NCI-H1930 (cell line): Measurements from ENCODE around the gene GRAPL.
"Not testable (repeated sequence)": the region's sequence is repeated elsewhere in the genome, so short reads cannot be mapped to it uniquely, and the experiment has no call there.

Source experiments
- DNase-seq, 2 experiments: peaks; one replicate each; lab custom pipeline; 2025; lab: John Stamatoyannopoulos, UW

GRAPL gene

DNA sequence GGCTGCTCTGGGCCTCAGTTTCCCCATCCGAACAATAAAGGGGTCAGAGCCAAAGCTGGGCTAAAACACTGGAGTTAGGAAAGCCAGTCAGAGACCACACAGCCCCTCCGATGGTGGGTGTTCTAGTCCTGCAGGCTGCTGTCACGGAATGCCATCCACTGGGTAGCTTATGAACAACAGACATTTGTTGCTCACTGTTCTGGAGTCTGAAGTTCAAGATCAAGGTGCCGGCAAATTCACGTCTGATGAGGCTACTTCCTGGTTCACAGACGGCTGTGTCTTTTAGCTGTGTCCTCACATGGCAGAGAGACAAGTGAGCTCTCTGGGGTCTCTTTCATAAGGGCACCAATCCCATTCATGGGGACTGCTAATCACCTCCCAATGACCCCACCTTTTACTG, 9.2 kb downstream of the GRAPL start:
- DNase-seq: not testable (repeated sequence)

GRCh38 chr17:19137959-19138358, 10.6 kb downstream of the GRAPL start:
- not testable (repeated sequence) for DNase-seq

GRCh38 chr17:19141366-19142155, 14.2 kb downstream of the GRAPL start:
- not testable (repeated sequence) for DNase-seq

DNA sequence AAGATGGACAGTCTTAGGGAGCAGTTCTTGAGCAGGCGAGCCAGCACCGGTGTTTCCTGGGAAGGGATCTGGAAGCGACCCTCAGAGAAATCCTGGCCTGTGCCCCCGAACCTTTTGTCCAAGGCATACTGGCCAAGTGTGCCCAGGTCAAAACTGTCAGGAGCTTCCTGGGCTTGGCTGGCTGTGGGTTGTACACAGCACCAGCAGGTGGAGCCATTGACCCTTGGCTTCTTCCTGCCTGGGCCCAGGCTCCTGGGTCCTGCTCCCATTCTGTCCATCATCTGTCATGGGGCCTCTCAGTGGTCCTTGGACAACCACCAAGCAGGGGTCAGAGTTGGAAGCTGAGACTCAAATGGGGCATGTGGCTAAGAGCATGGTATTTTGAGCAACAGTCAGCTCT, 15.0 kb downstream of the GRAPL start:
- not testable (repeated sequence) for DNase-seq

GRCh38 chr17:19143097-19143777, 15.8 kb downstream of the GRAPL start:
- not testable (repeated sequence) for DNase-seq

DNA sequence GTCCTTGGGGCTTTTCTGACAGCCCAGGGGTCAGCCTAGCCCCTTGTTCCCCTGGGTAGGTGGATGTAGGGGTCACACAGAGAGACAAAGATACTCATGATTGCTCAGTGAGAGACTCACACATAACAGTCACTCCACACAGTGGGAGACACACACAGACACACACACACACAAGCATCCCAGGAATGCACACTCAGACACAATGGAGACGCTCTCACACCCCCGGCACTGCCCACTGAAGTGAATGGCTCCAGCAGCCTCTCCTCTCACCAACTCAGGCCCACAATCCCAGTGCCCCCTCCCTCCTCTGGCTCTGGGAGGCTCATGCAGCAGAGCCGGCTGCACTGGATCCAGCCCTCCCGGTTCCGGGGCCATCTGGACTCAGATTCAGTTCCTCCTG, 17.0 kb downstream of the GRAPL start:
- not testable (repeated sequence) for DNase-seq

DNA sequence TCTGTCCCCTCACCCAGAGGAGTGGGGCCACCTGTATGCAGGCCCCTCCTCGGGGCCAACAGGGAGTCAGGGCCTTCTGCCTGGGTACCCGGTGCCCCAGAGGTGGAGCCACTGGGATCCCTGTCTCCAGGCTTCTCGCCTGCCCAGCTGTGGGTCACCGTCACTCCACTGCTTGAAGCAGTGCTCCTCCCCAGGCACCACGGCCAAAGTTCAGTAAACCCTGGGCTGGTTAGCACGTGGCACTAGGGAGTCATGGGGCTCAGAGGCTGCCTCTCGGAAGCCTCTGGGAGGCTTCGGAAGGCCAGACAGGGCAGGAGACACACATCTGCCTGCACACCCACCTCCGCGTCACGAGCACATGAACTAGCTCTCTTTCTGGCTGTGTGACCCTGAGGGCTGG, 18.1 kb downstream of the GRAPL start:
- not testable (repeated sequence) for DNase-seq

DNA sequence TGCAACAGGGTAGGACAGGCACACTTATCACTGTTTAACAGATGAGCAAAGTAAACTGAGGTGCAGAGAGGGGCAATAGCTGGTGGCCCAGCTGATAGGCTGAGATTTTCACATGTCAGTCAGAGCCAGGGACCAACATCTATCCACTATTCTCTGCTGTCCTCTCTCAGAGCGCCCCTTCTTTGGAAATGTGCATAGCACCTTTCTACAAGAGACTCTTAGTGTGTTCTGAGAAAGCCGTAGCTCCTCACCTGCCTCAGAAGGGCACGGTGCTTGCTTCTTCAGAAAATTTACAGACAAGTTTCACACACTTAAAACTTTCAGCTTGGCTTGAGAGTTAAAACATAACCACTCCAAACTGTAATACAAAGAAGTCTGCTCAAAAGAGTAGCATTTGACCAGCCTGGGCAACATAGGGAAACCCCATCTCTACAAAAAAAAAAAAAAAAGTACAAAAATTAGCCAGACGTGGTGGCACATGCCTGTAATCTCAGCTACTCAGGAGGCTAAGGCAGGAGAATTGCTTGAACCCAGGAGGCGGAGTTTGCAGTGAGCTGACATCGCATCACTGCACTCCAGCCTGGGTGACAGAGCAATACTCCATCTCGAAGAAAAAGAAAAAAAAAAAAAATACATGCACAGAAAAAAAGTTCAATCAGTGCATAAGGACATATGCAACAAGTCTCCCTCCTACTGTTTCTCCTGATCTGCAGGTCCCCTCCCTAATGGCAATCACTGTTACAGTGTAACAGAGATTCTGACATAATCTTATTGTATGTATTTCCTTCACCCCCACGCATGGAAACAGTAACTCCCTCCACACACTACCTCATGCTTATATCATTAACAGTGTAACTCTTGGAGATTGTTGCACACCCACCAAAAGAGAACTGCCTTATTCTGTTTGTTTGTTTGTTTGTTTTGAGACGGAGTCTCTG, 23.6 kb downstream of the GRAPL start:
- not testable (repeated sequence) for DNase-seq

- DNase-seq: not testable (repeated sequence)
These were observed 30.2 kb downstream of the GRAPL start for GRCh38 chr17:19157628-19158027.

- not testable (repeated sequence) for DNase-seq
These were observed 31.1 kb downstream of the GRAPL start for GRCh38 chr17:19158478-19158877.

GRCh38 chr17:19158938-19159337, 31.5 kb downstream of the GRAPL start:
- DNase-seq: not testable (repeated sequence)

DNA sequence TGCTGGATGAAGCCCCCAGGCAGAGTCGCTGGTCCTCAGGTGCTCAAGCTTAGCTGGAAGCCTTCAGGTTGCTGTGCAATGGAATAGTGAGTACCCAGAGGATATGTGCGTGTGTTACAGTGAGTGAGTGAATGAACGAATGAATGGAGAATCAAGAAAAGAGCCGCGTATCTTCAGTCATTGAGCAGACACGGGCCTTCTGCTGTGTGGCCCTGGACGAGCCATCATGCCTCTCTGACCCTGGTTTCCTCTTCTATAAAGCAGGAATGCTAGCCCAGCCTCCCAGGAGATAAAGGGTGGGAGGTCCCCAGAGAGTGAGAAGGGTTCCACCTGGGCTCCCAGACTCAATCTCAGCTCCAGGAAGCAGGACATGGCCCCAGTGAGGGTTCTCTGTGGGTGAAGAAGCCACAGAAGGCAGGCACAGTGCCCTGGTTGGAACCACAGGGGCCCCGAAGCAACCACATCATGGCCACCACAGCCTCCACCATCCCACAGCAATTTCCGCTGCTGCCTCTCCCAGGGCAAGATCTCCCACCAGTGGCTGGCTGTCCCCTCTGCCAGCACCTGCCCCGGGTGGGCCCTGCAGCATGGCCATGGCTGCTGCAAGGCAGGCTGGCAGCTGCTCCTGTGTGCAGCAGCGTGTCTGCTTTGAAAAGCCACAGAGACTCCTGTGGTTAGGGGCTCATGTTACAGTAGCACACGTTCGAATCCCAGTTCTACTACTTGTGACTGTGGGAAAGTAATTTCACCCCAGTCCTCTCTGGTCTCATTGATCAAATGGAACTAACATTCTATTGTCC, 34.1 kb downstream of the GRAPL start:
- not testable (repeated sequence) for DNase-seq

DNA sequence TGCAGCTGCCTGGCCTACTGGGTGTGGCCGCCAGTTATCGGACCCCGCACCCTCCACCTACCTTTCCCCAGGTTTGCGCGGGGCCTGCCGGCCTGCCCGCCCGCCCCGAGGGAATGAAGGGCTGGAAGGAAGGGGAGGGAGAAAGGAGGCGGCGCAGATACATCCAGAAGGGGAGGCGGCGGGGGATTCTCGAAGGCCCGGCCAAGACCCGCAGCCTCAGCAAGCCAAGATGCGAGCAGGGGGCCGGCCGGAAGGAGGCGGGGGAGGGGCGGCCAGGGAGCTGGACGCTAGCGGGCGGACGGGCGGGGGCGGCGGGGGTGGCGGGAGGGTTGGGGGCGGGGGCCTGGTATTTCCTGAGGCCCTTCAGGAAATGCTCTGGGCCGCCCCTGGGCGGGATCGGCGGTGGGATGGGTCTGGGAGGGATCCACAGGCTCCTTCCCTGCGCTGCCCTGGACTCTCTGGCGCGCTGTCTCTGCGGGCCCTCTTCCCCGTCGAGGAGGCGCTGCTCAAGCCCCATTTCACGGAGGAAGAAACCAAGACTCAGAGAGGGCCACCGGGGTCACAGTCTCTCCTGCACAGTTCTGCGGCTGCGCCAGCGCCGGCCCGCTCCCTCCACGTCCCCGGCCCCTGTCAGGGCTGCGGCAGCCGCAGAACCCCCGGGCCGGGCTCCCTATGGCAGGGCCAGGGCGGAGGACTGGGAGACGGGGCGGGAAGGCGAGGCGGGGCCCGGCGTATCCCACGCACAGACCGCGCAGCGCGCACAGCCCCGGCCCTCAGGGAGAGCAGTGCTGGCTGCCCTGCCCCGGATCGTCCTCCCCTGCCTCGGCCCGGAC, 35.2 kb downstream of the GRAPL start:
- DNase-seq: not testable (repeated sequence)

GRCh38 chr17:19174422-19174821, 47.0 kb downstream of the GRAPL start:
- not testable (repeated sequence) for DNase-seq

DNA sequence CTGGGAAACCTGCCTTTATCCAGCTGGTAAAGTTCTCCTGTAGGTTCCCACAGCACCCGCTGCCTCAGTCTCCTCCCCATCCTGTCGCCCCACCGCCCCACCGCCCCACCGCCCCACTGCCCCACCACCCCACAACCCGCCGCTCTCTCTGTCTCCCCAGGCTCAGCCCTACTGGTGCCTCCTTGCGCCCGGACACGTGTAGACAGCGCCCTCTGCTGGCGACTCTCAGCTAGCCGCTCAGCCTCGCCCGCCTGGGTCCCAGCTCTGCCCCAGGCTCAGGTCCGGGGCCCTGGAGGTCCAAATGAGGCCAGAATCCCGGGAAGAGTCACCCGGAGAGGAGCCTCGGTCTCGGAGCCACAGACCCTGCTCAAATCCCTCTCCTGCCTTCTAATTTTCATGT, 48.0 kb downstream of the GRAPL start:
- not testable (repeated sequence) for DNase-seq

GRCh38 chr17:19181040-19181875, 53.9 kb downstream of the GRAPL start:
- DNase-seq: not testable (repeated sequence)

- not testable (repeated sequence) for DNase-seq
These were observed 60.8 kb downstream of the GRAPL start for GRCh38 chr17:19187883-19188869.
